ENCODE results near the gene ZNF677. TPM values are rescaled to one million over a fixed set of nuclear protein-coding genes. Genes with fewer than 3 reads are reported as not detected.

ZNF677 gene
- total RNA-seq: 33.0 TPM

GRCh38 chr19:53254411-53255341 lies at the start of gene ZNF677:
Gene ZNF677 (minus strand): TSS chr19:53254873. CDS start chr19:53251550, 3,323 bp downstream.

DNA sequence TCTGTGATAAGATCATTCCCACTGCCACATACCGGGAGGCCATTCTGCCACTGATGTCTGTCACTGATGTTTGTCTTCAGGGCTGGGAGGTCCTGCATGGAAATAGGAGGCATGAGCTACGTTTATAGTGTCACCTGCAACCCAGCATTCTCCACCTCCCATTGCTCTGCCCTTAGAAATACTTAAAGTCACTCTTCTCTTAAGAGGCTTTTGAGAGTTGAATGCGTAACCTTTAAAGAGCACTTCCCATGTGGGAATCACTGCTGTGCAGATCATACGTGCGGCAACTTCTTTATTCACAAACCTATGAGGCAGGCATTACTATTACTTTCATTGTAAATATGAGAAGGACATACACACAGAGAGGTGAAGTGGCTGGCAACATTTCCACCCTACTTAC lies 12.9 kb upstream of the ZNF677 start, which contains the start of gene VN1R4:
Gene VN1R4 (minus strand): TSS at position 101 of the 400 bp plus-strand sequence. CDS start 58 bp downstream, at position 43.

GRCh38 chr19:53257715-53258342 lies 3.2 kb upstream of the ZNF677 start, which contains the start of gene VN1R2:
Gene VN1R2 (plus strand): TSS chr19:53258292. CDS start chr19:53258376, 84 bp downstream.

GRCh38 chr19:53192771-53193534 lies 61.7 kb downstream of the ZNF677 start, which contains the start of gene ZNF665:
Gene ZNF665 (minus strand): TSS chr19:53193358. CDS start chr19:53182898, 10,460 bp downstream.

Other genes with a start within 250 kb of the ZNF677 start
- 0.12 TPM for gene ERVV-1, start 241.0 kb downstream of the ZNF677 start, total RNA-seq
- 0.06 TPM for gene ERVV-2, start 210.1 kb downstream of the ZNF677 start, total RNA-seq
- gene ZNF160, start 151.5 kb downstream of the ZNF677 start, total RNA-seq: 62.4 TPM
- 14.3 TPM for gene ZNF415, start 122.0 kb downstream of the ZNF677 start, total RNA-seq
- 14.8 TPM for gene ZNF347, start 95.8 kb downstream of the ZNF677 start, total RNA-seq
- gene ZNF665, start 61.5 kb downstream of the ZNF677 start, total RNA-seq: 4.3 TPM
- not detected for gene VN1R2, start 3.4 kb upstream of the ZNF677 start, total RNA-seq
- gene VN1R4, start 12.8 kb upstream of the ZNF677 start, total RNA-seq: not detected
- gene ZNF845, start 78.9 kb upstream of the ZNF677 start, total RNA-seq: 8.2 TPM
- 14.8 TPM for gene ZNF525, start 110.8 kb upstream of the ZNF677 start, total RNA-seq
- 13.7 TPM for gene ZNF765, start 140.3 kb upstream of the ZNF677 start, total RNA-seq
- 7.5 TPM for gene ZNF761, start 177.1 kb upstream of the ZNF677 start, total RNA-seq
- 5.5 TPM for gene ZNF813, start 212.9 kb upstream of the ZNF677 start, total RNA-seq